ENCODE data around the gene PLVAP. TPM values are rescaled to one million over a fixed set of nuclear protein-coding genes. Genes with fewer than 3 reads are reported as not detected.

PLVAP gene
- total and polyA plus RNA-seq, 2 donors from 2014 or later: 148 to 195 TPM

DNA sequence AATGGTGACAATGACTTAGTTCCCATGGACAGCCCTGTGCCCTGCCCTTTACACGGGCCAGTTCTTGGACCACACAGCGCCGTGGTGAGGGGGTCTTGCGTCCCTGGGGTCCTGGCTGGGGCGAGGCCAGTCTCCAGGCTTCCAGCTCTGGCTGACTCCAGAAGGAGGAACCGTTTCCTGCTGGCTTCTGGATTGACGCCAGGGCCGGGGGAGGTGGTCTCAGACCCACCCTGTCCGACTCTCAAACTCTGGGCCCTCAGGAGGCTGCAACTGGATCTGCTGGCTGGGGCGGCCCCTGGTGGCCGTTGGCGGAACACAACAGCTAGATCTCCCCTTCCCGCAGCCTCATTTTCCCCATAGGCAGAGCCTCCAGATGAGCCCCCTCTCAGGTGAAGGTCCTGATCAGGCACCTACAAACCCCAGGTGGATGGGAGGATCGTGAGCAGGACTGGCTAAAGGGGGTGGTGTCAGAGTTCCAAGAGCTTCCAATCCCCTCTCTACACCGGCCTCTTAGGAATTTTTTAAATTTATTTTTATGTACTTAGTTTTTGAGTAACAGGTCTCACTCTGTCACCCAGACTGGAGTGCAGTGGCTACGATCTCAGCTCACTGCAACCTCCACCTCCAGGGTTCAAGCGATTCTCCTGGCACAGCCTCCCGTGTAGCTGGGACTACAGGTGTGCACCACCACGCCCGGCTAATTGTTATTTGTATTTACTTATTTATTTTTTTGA, 8.9 kb upstream of the PLVAP start:
- no peak overlapping the region for H3K9ac ChIP-seq (ENCODE audit: low read length in 3 of 3)
- H3K4me3 ChIP-seq (ENCODE audit: low read length in 3 of 3): no peak overlapping the region
- H3K4me1 ChIP-seq (ENCODE audit: control insufficient read depth in 2 of 3, insufficient read depth in 2 of 3, low read depth in 1 of 3, low read length in 3 of 3): peaks cover 0 to 3% (median 0%) of the 10 kb centered on the region in 3 donors
- no peaks in the 10 kb centered on the region for H3K9me3 ChIP-seq (ENCODE audit: control insufficient read depth in 2 of 3, insufficient read depth in 1 of 3, low read length in 3 of 3)
- H3K36me3 ChIP-seq (ENCODE audit: control insufficient read depth in 2 of 3, insufficient read depth in 3 of 3, low read length in 3 of 3): no peaks in the 10 kb centered on the region
- FAIRE-seq: no peak
- TF ChIP-seq, protein P1, sequence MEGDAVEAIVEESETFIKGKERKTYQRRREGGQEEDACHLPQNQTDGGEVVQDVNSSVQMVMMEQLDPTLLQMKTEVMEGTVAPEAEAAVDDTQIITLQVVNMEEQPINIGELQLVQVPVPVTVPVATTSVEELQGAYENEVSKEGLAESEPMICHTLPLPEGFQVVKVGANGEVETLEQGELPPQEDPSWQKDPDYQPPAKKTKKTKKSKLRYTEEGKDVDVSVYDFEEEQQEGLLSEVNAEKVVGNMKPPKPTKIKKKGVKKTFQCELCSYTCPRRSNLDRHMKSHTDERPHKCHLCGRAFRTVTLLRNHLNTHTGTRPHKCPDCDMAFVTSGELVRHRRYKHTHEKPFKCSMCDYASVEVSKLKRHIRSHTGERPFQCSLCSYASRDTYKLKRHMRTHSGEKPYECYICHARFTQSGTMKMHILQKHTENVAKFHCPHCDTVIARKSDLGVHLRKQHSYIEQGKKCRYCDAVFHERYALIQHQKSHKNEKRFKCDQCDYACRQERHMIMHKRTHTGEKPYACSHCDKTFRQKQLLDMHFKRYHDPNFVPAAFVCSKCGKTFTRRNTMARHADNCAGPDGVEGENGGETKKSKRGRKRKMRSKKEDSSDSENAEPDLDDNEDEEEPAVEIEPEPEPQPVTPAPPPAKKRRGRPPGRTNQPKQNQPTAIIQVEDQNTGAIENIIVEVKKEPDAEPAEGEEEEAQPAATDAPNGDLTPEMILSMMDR (IDR thresholded peaks at IDR 0.05; ENCODE audit: borderline replicate concordance, extremely low read depth, insufficient read depth): peak; percentile 80
- peak; percentile 77 to 89 (median 88) for DNase-seq
- H3K27ac ChIP-seq (ENCODE audit: low read depth in 2 of 2, low read length in 2 of 2): no peak overlapping the region
- intact Hi-C loops (cut with DNase I): no loop called here
- H3K27me3 ChIP-seq (ENCODE audit: control insufficient read depth, insufficient read depth, low read length): no peaks in the 10 kb centered on the region

DNA sequence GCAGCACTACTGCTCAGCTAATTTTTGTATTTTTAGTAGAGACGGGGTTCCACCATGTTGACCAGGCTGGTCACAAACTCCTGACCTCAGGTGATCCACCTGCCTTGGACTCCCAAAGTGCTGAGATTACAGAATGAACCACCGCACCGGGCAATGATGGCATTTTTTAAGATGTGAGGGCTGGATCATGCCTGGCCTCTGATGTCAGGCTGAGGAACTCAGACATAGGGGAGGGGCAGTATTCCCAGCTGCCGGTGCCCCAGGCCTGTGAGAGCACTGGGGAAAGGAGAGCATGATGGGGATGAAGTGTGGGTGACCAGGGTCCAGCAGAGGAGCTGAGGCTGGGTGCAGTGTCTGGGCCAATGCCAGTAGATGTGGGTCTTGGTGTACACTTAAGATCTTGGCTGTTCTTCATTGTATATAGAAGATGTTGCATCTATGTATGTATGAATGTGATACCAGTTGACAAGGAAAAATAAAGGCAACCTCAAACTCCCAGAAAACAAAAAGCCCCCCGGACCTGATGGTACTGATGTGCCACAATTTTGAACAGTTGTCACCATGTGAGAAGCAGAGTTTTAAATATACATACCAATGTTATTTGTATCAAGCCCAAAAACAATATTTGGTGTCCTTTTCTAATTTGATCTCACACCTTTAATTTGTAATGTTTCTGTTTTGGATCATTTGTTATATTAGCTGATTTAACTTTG, 3.4 kb upstream of the PLVAP start:
- intact Hi-C loops (cut with DNase I): no loop called here
- Histone ChIP-seq H3K27me3 (ENCODE audit: control insufficient read depth, insufficient read depth, low read length) (no peaks in the 10 kb centered on the region), H3K9me3 (ENCODE audit: control insufficient read depth in 2 of 3, insufficient read depth in 1 of 3, low read length in 3 of 3) (no peaks in the 10 kb centered on the region), H3K27ac (ENCODE audit: low read depth in 2 of 2, low read length in 2 of 2) (no peak overlapping the region), H3K9ac (ENCODE audit: low read length in 3 of 3) (no peak overlapping the region), H3K36me3 (ENCODE audit: control insufficient read depth in 2 of 3, insufficient read depth in 3 of 3, low read length in 3 of 3) (no peaks in the 10 kb centered on the region), H3K4me3 (ENCODE audit: low read length in 3 of 3) (no peak overlapping the region), H3K4me1 (ENCODE audit: control insufficient read depth in 2 of 3, insufficient read depth in 2 of 3, low read depth in 1 of 3, low read length in 3 of 3) (peaks cover 0 to under 1% (median 0%) of the 10 kb centered on the region in 3 donors)
- DNase-seq: no peak
- no peak for FAIRE-seq
- TF ChIP-seq, protein P1 (IDR thresholded peaks at IDR 0.05; ENCODE audit: borderline replicate concordance, extremely low read depth, insufficient read depth): no peak

GRCh38 chr19:17379221-17379631, 2.1 kb upstream of the PLVAP start:
- H3K4me1 ChIP-seq (ENCODE audit: control insufficient read depth in 2 of 3, insufficient read depth in 2 of 3, low read depth in 1 of 3, low read length in 3 of 3): no peaks in the 10 kb centered on the region
- no peaks in the 10 kb centered on the region for H3K27me3 ChIP-seq (ENCODE audit: control insufficient read depth, insufficient read depth, low read length)
- FAIRE-seq: no peak
- no peak overlapping the region for H3K9ac ChIP-seq (ENCODE audit: low read length in 3 of 3)
- no peak overlapping the region for H3K27ac ChIP-seq (ENCODE audit: low read depth in 2 of 2, low read length in 2 of 2)
- H3K36me3 ChIP-seq (ENCODE audit: control insufficient read depth in 2 of 3, insufficient read depth in 3 of 3, low read length in 3 of 3): no peaks in the 10 kb centered on the region
- peak in 4 of 5 donors; percentile 84 to 91 (median 87) for DNase-seq
- no peaks in the 10 kb centered on the region for H3K9me3 ChIP-seq (ENCODE audit: control insufficient read depth in 2 of 3, insufficient read depth in 1 of 3, low read length in 3 of 3)
- no peak overlapping the region for H3K4me3 ChIP-seq (ENCODE audit: low read length in 3 of 3)
- intact Hi-C loops (cut with DNase I): no loop called here
- TF ChIP-seq, protein P1 (IDR thresholded peaks at IDR 0.05; ENCODE audit: borderline replicate concordance, extremely low read depth, insufficient read depth): no peak

Data from kidney (tissue), 14 donors.